ENCODE data around the gene GAS7.

- TF ChIP-seq, protein P1, sequence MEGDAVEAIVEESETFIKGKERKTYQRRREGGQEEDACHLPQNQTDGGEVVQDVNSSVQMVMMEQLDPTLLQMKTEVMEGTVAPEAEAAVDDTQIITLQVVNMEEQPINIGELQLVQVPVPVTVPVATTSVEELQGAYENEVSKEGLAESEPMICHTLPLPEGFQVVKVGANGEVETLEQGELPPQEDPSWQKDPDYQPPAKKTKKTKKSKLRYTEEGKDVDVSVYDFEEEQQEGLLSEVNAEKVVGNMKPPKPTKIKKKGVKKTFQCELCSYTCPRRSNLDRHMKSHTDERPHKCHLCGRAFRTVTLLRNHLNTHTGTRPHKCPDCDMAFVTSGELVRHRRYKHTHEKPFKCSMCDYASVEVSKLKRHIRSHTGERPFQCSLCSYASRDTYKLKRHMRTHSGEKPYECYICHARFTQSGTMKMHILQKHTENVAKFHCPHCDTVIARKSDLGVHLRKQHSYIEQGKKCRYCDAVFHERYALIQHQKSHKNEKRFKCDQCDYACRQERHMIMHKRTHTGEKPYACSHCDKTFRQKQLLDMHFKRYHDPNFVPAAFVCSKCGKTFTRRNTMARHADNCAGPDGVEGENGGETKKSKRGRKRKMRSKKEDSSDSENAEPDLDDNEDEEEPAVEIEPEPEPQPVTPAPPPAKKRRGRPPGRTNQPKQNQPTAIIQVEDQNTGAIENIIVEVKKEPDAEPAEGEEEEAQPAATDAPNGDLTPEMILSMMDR (optimal IDR thresholded peaks at IDR 0.05 in 1 of 3, IDR thresholded peaks at IDR 0.05 in 1 of 3, conservative IDR thresholded peaks at IDR 0.05 in 1 of 3; ENCODE audit: extremely low read depth in 1 of 3, insufficient read depth in 2 of 3, low read length in 3 of 3): no peak
- no peak for TF ChIP-seq EZH2 (IDR thresholded peaks at IDR 0.05; ENCODE audit: low read length)
Observed at GRCh38 chr17:10069301-10069700, 129.1 kb downstream of the GAS7 start.

All from keratinocyte (primary cell).